GM19099 (cell line): Measurements from ENCODE around the gene CD300LD.

ENCODE experiments used
- POLR2A ChIP-seq: IDR thresholded peaks from 3 replicates; pipeline ENCODE4 v1.6.1; 2011; ENCODE audit warnings: low read depth; ENCODE audit not compliant: insufficient read length; ENCODE audit errors: extremely low read depth

CD300LD gene

GRCh38 chr17:74591503-74591902, 580 bp downstream of the CD300LD start:
- TF ChIP-seq POLR2A, result no peak

- no peak for TF ChIP-seq POLR2A
These were observed 6.4 kb downstream of the CD300LD start for GRCh38 chr17:74585711-74586110.

- no peak for TF ChIP-seq POLR2A
These were observed 7.6 kb downstream of the CD300LD start for GRCh38 chr17:74584292-74585060.

- TF ChIP-seq POLR2A, result no peak
These were observed 9.4 kb downstream of the CD300LD start for GRCh38 chr17:74582633-74583032.

- TF ChIP-seq POLR2A, result no peak
These were observed 12.2 kb downstream of the CD300LD start for GRCh38 chr17:74579900-74580299.

GRCh38 chr17:74578979-74579378, 13.1 kb downstream of the CD300LD start:
- TF ChIP-seq POLR2A, result no peak

- no peak for TF ChIP-seq POLR2A
These were observed 17.5 kb downstream of the CD300LD start for GRCh38 chr17:74574489-74575142.

DNA sequence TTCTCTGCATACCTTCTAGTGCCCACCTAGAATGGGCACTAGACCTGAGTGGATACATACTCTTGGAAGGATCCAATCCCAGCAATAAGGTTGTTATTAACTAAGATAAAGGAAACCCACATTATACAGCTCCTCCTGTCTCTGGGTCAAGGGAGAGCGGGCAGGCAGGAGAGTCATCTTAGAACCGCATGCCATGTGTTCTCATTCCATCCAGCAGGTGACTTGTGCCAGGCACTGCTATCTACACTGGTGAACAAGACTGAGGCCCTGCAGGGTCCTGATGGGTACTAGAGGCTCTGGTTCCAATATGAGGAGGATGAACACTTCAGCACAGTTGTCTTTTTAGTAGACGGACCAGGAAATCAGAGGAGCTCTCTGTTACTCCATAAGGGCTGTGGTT, 18.9 kb downstream of the CD300LD start:
- TF ChIP-seq POLR2A, result no peak

DNA sequence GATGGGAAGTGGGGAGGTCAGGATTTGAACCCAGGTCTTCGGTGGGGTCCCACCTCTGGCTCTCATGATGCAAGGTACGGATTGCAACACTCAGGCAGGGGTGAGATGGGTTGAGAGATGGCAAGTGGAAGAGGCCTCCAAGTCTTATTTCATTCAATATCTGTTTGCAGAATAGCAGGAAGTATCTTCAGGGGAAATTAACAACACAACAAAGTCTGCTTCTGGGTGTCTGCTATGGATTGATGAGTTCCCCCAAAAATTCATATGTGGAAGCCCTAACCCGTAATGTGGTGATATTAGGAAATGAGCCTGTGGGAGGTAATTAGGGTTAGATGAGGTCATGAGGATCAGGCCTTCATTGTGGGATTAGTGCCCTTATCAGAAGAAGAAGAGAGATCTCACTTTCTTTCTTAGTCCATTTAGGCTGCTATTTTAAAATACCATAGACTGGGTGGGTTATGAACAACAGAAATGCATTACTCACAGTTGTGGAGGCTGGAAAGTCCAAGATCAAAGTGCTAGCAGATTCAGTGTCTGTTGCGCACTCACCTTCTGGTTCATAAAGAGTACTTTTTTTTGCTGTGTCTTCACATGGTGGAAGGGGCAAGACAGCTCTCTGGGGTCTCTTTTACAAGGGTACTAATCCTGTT, 20.3 kb downstream of the CD300LD start:
- TF ChIP-seq POLR2A, result no peak

- no peak for TF ChIP-seq POLR2A
These were observed 22.8 kb downstream of the CD300LD start for GRCh38 chr17:74569020-74570003.

- TF ChIP-seq POLR2A, result no peak
These were observed 23.8 kb downstream of the CD300LD start for GRCh38 chr17:74568106-74568873.

DNA sequence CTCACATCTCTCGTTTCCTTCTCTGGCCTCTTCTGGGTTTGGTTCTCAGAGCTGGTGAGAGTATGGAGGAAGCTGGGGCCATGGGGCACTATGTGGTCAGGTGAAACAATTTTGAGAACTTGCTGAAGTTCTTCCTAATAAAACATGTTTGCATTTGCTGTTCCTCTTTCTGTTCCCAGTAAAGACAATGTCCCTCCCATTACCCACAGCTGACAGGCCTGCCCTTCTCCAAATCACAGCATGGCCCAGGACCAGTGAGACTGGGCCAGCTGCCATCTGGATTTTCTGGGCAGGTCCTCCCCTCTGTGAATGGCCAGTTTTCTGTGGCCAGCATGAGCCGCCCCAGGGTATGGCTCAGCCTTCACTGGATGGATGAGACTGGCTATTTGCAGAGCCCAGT, 24.7 kb downstream of the CD300LD start, which contains the start of gene CD300H:
Gene CD300H (minus strand): TSS at position 113 of the 400 bp plus-strand sequence.
- TF ChIP-seq POLR2A, result no peak

GRCh38 chr17:74566132-74566753, 25.8 kb downstream of the CD300LD start:
- no peak for TF ChIP-seq POLR2A

DNA sequence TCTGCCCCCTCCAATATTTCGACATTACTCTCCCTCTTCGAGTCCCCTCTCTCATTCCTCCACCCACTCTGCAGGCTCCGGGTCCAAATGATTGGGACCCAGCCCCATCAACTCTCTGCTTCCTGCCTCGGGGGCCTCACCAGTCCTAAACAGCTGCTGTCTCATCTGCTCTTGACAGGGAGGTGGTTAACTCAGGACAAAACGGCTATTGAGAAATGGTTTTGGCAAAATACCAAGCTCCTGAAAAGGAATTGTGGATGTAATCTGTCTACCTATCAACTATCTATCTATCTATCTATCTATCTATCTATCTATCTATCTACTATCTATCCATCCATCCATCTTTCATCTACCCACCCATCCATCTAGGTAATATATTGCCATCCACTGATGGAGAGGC, 27.0 kb downstream of the CD300LD start:
- no peak for TF ChIP-seq POLR2A

DNA sequence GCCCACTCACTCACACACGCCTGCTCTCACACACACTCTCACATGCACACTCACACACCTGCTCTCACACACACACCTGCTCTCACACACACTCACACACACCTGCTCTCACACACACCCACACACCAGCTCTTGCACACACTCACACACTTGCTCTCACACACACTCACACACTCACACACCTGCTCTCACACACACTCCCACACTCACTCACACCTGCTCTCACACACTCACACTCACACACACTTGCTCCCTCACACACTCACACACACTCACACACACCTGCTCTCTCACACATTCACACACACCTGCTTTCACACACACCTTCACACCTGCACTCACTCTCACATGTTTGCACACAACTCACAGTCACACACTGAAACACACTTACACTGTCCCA, 28.7 kb downstream of the CD300LD start:
- no peak for TF ChIP-seq POLR2A
